HCT116 (cell line): ENCODE results near the gene MSLN. TPM values are rescaled to one million over a fixed set of nuclear protein-coding genes. Genes with fewer than 3 reads are reported as not detected.

Source experiments
- ATAC-seq: fragments of 200-7000 bp; cut with Tn5 transposase; 2 replicates; pipeline ENCODE4 v1.9.1; 2020; ENCODE audit warnings: mild to moderate bottlenecking, moderate library complexity
- BruUV-seq: library from RNA; stranded (reverse); fragments of 400-500 nt; replicated peaks from 2 replicates; lab custom pipeline; 2021; lab: Mats Ljungman, UMichigan
- CTCF ChIA-PET: fragments of 300-600 bp; sonication (Branson Sonifier 250); formaldehyde crosslinking; loops from one replicate; lab custom pipeline; 2021; ENCODE audit warnings: antibody characterized with exemption; lab: Charles Lee
- POLR2A ChIA-PET: fragments of 300-600, 350-600 bp; sonication (Branson Sonifier 250); formaldehyde crosslinking; loops from one replicate; lab custom pipeline; 2021; ENCODE audit warnings: antibody characterized with exemption; lab: Charles Lee
- RAD21 ChIA-PET, 2 experiments: fragments of 300-600 bp; sonication (Branson Sonifier 250); formaldehyde crosslinking; loops; one replicate each; lab custom pipeline; 2023; ENCODE audit warnings: low total read pairs in 2 of 2; ENCODE audit not compliant: uncharacterized antibody in 2 of 2, unreplicated experiment in 2 of 2, low non-redundant PET in 1 of 2; lab: Charles Lee
- DNase-seq: peaks from one replicate; pipeline ENCODE4 v3.0.0-alpha.2; 2010; ENCODE audit warnings: low read depth, low spot score
- H2AFZ ChIP-seq: fragments of 200-600 bp; shearing (Covaris generic), sonication (generic); 2 replicates; pipeline ENCODE4 v1.6.1; 2017; ENCODE audit warnings: low read depth, mixed run types, mixed read lengths, antibody characterized with exemption, low read length; ENCODE audit not compliant: poor library complexity, severe bottlenecking
- H3K27ac ChIP-seq: 2 replicates; pipeline ENCODE4 v1.5.1; 2012; ENCODE audit warnings: low read depth, low read length
- H3K27me3 ChIP-seq: fragments of 200-600 bp; sonication (generic); 2 replicates; pipeline ENCODE4 v1.6.1; 2016; ENCODE audit warnings: mixed run types, low read length, mixed read lengths; ENCODE audit not compliant: insufficient read depth
- H3K36me3 ChIP-seq, 2 experiments: fragments of 200-500 bp in 1 of 2; fragments of 200-600 bp in 1 of 2; sonication (Bioruptor generic) in 1 of 2; sonication (generic) in 1 of 2; 2 replicates each; pipeline versions ENCODE4 v1.5.1 to v1.6.1; 2014 to 2016; ENCODE audit warnings: low read length in 2 of 2, inconsistent platforms in 1 of 2, mixed read lengths in 1 of 2, mixed run types in 1 of 2; ENCODE audit not compliant: insufficient read depth in 2 of 2, control insufficient read depth in 1 of 2
- H3K4me1 ChIP-seq, 2 experiments: fragments of 200-600 bp in 1 of 2; sonication (generic) in 1 of 2; 2 replicates each; pipeline versions ENCODE4 v1.5.1 to v1.6.1; 2012 to 2017; ENCODE audit warnings: low read length in 2 of 2, inconsistent platforms in 1 of 2, mild to moderate bottlenecking in 1 of 2, mixed read lengths in 1 of 2, mixed run types in 1 of 2, moderate library complexity in 1 of 2; ENCODE audit not compliant: insufficient read depth in 2 of 2, control insufficient read depth in 1 of 2
- H3K4me2 ChIP-seq: fragments of 200-600 bp; sonication (generic); 2 replicates; pipeline ENCODE4 v1.6.1; 2017; ENCODE audit warnings: mixed run types, low read length, mixed read lengths
- H3K4me3 ChIP-seq, 2 experiments: fragments of 200-600 bp in 1 of 2; sonication (generic) in 1 of 2; replicated peaks in 1 of 2; 2 replicates each; pipeline ENCODE4 v1.5.1; 2011 to 2016; ENCODE audit warnings: low read length in 2 of 2, control low read depth in 1 of 2, low read depth in 1 of 2, mild to moderate bottlenecking in 1 of 2, mixed read lengths in 1 of 2, mixed run types in 1 of 2
- H3K79me2 ChIP-seq: fragments of 200-600 bp; sonication (generic); 2 replicates; pipeline ENCODE4 v1.6.1; 2017; ENCODE audit warnings: mild to moderate bottlenecking, mixed run types, low read length, moderate library complexity, mixed read lengths; ENCODE audit not compliant: insufficient read depth
- H3K9ac ChIP-seq: fragments of 200-600 bp; sonication (generic); 2 replicates; pipeline ENCODE4 v1.6.1; 2016; ENCODE audit warnings: low read length, mixed read lengths
- H3K9me2 ChIP-seq: fragments of 200-600 bp; sonication (generic), shearing (Covaris generic); 2 replicates; pipeline ENCODE4 v1.6.1; 2017; ENCODE audit warnings: mixed run types, mild to moderate bottlenecking, moderate library complexity; ENCODE audit not compliant: insufficient read depth
- H3K9me3 ChIP-seq, 2 experiments: fragments of 200-500 bp in 1 of 2; fragments of 200-600 bp in 1 of 2; sonication (Bioruptor generic) in 1 of 2; sonication (generic) in 1 of 2; 2 replicates each; pipeline ENCODE4 v1.6.1; 2014 to 2017; ENCODE audit warnings: low read length in 2 of 2, mixed read lengths in 2 of 2, inconsistent platforms in 1 of 2, low read depth in 1 of 2, mild to moderate bottlenecking in 1 of 2, mixed run types in 1 of 2, moderate library complexity in 1 of 2; ENCODE audit not compliant: control insufficient read depth in 1 of 2, insufficient read depth in 1 of 2
- H4K20me1 ChIP-seq: fragments of 200-600 bp; sonication (generic), shearing (Covaris generic); 2 replicates; pipeline ENCODE4 v1.6.1; 2017; ENCODE audit warnings: mixed run types, mild to moderate bottlenecking, moderate library complexity; ENCODE audit not compliant: insufficient read depth
- POLR2AphosphoS5 ChIP-seq: IDR thresholded peaks from 2 replicates; pipeline ENCODE4 v1.6.1; 2011; ENCODE audit warnings: mild to moderate bottlenecking, low read depth, low read length, moderate library complexity
- TCF7L2 ChIP-seq: IDR thresholded peaks from 2 replicates; pipeline ENCODE4 v1.7.0; 2011; ENCODE audit warnings: borderline replicate concordance, inconsistent platforms; ENCODE audit not compliant: insufficient read depth, insufficient read length; ENCODE audit errors: extremely low read depth
- ZNF274 ChIP-seq: fragments of 200-500 bp; sonication (Bioruptor generic); IDR thresholded peaks from 2 replicates; pipeline ENCODE4 v1.6.1; 2014; ENCODE audit warnings: mild to moderate bottlenecking, low read depth, low read length, inconsistent platforms
- intact Hi-C: fragments of 100-400 bp; cut with micrococcal nuclease; formaldehyde crosslinking; loops from 2 replicates; pipeline ENCODE4 v1.10.0; 2022
- total RNA-seq: library from RNA; stranded (reverse); gene quantifications from one replicate; pipeline ENCODE4 v1.2.1, GENCODE V29; 2021; ENCODE audit not compliant: unreplicated experiment
- TF ChIP-seq, protein P1 (sequence below), 3 experiments: fragments of 200-600 bp in 1 of 3; sonication (generic) in 1 of 3; IDR thresholded peaks in 2 of 3; conservative IDR thresholded peaks in 1 of 3; 2 replicates each; pipeline ENCODE4 v1.5.1; 2012 to 2017; ENCODE audit warnings: low read depth in 2 of 3, low read length in 2 of 3, antibody characterized with exemption in 1 of 3, borderline replicate concordance in 1 of 3, control low read depth in 1 of 3, mild to moderate bottlenecking in 1 of 3, mixed read lengths in 1 of 3, mixed run types in 1 of 3, moderate library complexity in 1 of 3; ENCODE audit not compliant: insufficient read depth in 1 of 3

MSLN gene
- total RNA-seq, 1 experiment from 2014 or later: 40.9 TPM

GRCh38 chr16:729768-730665 is 30.5 kb upstream of the MSLN start:
- Histone ChIP-seq H4K20me1 (no peaks in the 10 kb centered on the region), H3K9me3 (no peaks in the 10 kb centered on the region), H3K36me3 (peaks cover 0 to 3% of the 10 kb centered on the region in 2 experiments; a peak in 2 of 4 replicates), H3K4me3 (peak overlapping the region; percentile 80 to 89; a peak in 3 of 4 replicates), H3K79me2 (peaks cover 19% of the 10 kb centered on the region; the same call in 1 of the 2 replicates), H3K4me1 (peaks cover 5 to 29% of the 10 kb centered on the region in 2 experiments; a peak in 3 of 4 replicates), H3K27ac (peak overlapping the region; percentile 95), H3K9ac (peak overlapping the region; percentile 98; the same call in 1 of the 2 replicates), H3K9me2 (no peaks in the 10 kb centered on the region), H2AFZ (no peak overlapping the region), H3K4me2 (peak overlapping the region; percentile 99), H3K27me3 (no peaks in the 10 kb centered on the region)
- ChIA-PET POLR2A (interaction anchor here (0.9 kb wide), 1 partner anchor 9 kb away, joined by 3 read pairs; the partner anchor contains the start of gene ANTKMT), RAD21 (no interaction called here), CTCF (interaction anchor here (3.0 kb wide), 1 partner anchor 11 kb away, joined by 9 read pairs; the partner anchor contains the start of gene CIAO3)
- intact Hi-C loops: no loop called here
- TF ChIP-seq TCF7L2: no peak
- 0 out of 2 replicates have a peak, but pooled peaks have one; percentile 13 for TF ChIP-seq POLR2AphosphoS5
- no peak for ATAC-seq
- DNase-seq: no peak
- BruUV-seq: no TSS peak

GRCh38 chr16:730666-731509 is 29.6 kb upstream of the MSLN start:
- H3K27ac ChIP-seq: peak overlapping the region; percentile 95; the same call in 1 of the 2 replicates
- POLR2A ChIA-PET: interaction anchor here (0.9 kb wide), 1 partner anchor 10 kb away, joined by 3 read pairs; the partner anchor contains the start of gene ANTKMT
- BruUV-seq: no TSS peak
- peaks cover 3 to 9% of the 10 kb centered on the region in 2 experiments; a peak in 3 of 4 replicates for H3K36me3 ChIP-seq
- RAD21 ChIA-PET: no interaction called here
- DNase-seq: no peak
- no peak overlapping the region for H3K4me3 ChIP-seq
- H3K9ac ChIP-seq: no peak overlapping the region
- no peak overlapping the region for H3K4me2 ChIP-seq
- no peaks in the 10 kb centered on the region for H3K27me3 ChIP-seq
- no peak overlapping the region for H2AFZ ChIP-seq
- no peak for ATAC-seq
- CTCF ChIA-PET: interaction anchor here (3.0 kb wide), 1 partner anchor 10 kb away, joined by 9 read pairs; the partner anchor contains the start of gene CIAO3
- H3K79me2 ChIP-seq: peaks cover 19% of the 10 kb centered on the region; the same call in 1 of the 2 replicates
- H4K20me1 ChIP-seq: no peaks in the 10 kb centered on the region
- intact Hi-C loops: no loop called here
- TF ChIP-seq, protein P1, sequence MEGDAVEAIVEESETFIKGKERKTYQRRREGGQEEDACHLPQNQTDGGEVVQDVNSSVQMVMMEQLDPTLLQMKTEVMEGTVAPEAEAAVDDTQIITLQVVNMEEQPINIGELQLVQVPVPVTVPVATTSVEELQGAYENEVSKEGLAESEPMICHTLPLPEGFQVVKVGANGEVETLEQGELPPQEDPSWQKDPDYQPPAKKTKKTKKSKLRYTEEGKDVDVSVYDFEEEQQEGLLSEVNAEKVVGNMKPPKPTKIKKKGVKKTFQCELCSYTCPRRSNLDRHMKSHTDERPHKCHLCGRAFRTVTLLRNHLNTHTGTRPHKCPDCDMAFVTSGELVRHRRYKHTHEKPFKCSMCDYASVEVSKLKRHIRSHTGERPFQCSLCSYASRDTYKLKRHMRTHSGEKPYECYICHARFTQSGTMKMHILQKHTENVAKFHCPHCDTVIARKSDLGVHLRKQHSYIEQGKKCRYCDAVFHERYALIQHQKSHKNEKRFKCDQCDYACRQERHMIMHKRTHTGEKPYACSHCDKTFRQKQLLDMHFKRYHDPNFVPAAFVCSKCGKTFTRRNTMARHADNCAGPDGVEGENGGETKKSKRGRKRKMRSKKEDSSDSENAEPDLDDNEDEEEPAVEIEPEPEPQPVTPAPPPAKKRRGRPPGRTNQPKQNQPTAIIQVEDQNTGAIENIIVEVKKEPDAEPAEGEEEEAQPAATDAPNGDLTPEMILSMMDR (IDR thresholded peaks at IDR 0.05 in 2 of 3, conservative IDR thresholded peaks at IDR 0.05 in 1 of 3; ENCODE audit: borderline replicate concordance in 1 of 3, insufficient read depth in 1 of 3, low read depth in 2 of 3, low read length in 2 of 3): no peak
- TF ChIP-seq POLR2AphosphoS5: no peak
- TF ChIP-seq ZNF274: no peak
- H3K4me1 ChIP-seq: peaks cover 4 to 25% of the 10 kb centered on the region in 2 experiments; a peak in 3 of 4 replicates
- no peaks in the 10 kb centered on the region for H3K9me2 ChIP-seq
- no peaks in the 10 kb centered on the region for H3K9me3 ChIP-seq
